Gastroesophageal sphincter (tissue), 4 donors: ENCODE results near the gene SRSF8. TPM values are rescaled to one million over a fixed set of nuclear protein-coding genes. Genes with fewer than 3 reads are reported as not detected.

ENCODE experiments used
- ATAC-seq: fragments of 150-250 bp; one replicate; pipeline ENCODE4 v1.9.1; 2016; ENCODE audit warnings: mild to moderate bottlenecking, moderate library complexity
- H3K27ac ChIP-seq, 4 donors: fragments of 200-600 bp; sonication (generic) in 3 of 4; 1 replicate in 3 of 4; 2 replicates in 1 of 4; pipeline ENCODE4 v1.5.1; 2016 to 2019
- H3K27me3 ChIP-seq: fragments of 200-600 bp; sonication (generic); one replicate; pipeline ENCODE4 v1.5.1; 2019
- H3K36me3 ChIP-seq, 2 donors: fragments of 200-600 bp; sonication (generic); one replicate each; pipeline ENCODE4 v1.5.1; 2019; ENCODE audit warnings: control low read depth in 1 of 2
- H3K4me1 ChIP-seq, 3 donors: fragments of 200-600 bp; sonication (generic); 1 replicate in 2 of 3; 2 replicates in 1 of 3; pipeline ENCODE4 v1.5.1; 2016 to 2019; ENCODE audit warnings: control low read depth in 2 of 3
- H3K4me3 ChIP-seq, 2 donors: fragments of 200-600 bp; sonication (generic); one replicate each; pipeline ENCODE4 v1.5.1; 2019; ENCODE audit warnings: mild to moderate bottlenecking in 1 of 2, moderate library complexity in 1 of 2
- H3K9me3 ChIP-seq, 3 donors: fragments of 200-600 bp; sonication (generic); one replicate each; pipeline ENCODE4 v1.5.1; 2017 to 2019; ENCODE audit warnings: control low read depth in 2 of 3
- EP300 ChIP-seq: sonication (generic); formaldehyde crosslinking; IDR thresholded peaks from one replicate; pipeline ENCODE4 v1.6.1; 2017; ENCODE audit warnings: antibody characterized with exemption, mild to moderate bottlenecking
- POLR2A ChIP-seq, 2 donors: fragments of 450-650 bp; IDR thresholded peaks; one replicate each; pipeline ENCODE4 v1.6.1; 2017; ENCODE audit warnings: antibody characterized with exemption in 2 of 2, mild to moderate bottlenecking in 2 of 2, moderate library complexity in 1 of 2
- POLR2AphosphoS5 ChIP-seq: sonication (generic); formaldehyde crosslinking; IDR thresholded peaks from one replicate; pipeline ENCODE4 v1.6.1; 2017; ENCODE audit warnings: antibody characterized with exemption
- WGBS, 2 donors: methylation state at CpG; one replicate each; pipeline ENCODE4 v1.1.5; 2018; ENCODE audit warnings: low coverage in 1 of 2; 5-methylcytosine and 5-hydroxymethylcytosine counted together
- total RNA-seq, 4 donors: library from RNA; depleted of rRNA; stranded (reverse); fragments of >200 nt; gene quantifications; one replicate each; pipeline ENCODE4 v1.1.0, GENCODE V29; 2016
- TF ChIP-seq, protein P1 (sequence below), 4 experiments: fragments of 200-600 bp in 2 of 4; fragments of 450-650 bp in 2 of 4; sonication (generic) in 1 of 4; IDR thresholded peaks; one replicate each; pipeline ENCODE4 v1.5.1; 2017 to 2019; ENCODE audit warnings: antibody characterized with exemption in 4 of 4, mild to moderate bottlenecking in 2 of 4, moderate library complexity in 2 of 4

The SRSF8 gene
- total RNA-seq, 4 donors from 2014 or later: 28.6 to 34.9 (median 33.0) TPM

DNA sequence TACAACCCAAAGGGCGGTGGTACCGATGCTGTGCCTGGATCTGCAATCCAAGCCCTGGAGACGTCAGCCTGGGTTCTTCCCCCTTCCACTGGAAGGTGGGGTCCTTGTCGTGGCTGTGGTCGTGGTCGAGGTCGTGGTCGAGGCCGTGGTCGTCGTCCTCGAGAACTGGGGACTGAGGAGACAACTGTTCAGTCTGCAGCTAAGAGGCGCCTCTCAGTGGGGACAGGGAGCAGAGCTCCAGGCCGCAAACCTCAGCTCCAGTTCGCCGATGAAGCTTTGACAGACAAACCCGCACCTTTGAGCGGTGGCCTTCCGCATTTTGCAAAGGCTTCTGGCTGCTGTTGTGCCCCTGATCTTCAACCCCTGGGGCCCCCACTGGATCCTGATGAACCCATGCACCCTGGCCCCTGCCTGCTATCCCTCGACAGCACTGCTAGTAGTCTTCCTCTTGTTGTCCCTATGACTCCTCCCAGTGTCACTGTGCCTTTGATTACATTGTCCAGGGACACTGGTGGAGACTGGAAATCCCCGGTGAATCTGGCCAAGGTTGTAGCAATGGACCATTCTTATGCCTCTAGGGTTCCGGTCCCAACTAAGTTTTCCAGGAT is 16.0 kb upstream of the SRSF8 start:
- Histone ChIP-seq H3K4me3 (no peak overlapping the region), H3K27ac (no peak overlapping the region), H3K4me1 (no peaks in the 10 kb centered on the region), H3K36me3 (no peaks in the 10 kb centered on the region), H3K9me3 (no peaks in the 10 kb centered on the region), H3K27me3 (peaks cover 35% of the 10 kb centered on the region)
- 98% methylated on average over 10 of the region's 22 CpGs; no CpG with 5 or more reads in 1 of the 2 donors for WGBS, 2 donors
- no peak for ATAC-seq
- no peak for TF ChIP-seq POLR2AphosphoS5
- no peak for TF ChIP-seq EP300

DNA sequence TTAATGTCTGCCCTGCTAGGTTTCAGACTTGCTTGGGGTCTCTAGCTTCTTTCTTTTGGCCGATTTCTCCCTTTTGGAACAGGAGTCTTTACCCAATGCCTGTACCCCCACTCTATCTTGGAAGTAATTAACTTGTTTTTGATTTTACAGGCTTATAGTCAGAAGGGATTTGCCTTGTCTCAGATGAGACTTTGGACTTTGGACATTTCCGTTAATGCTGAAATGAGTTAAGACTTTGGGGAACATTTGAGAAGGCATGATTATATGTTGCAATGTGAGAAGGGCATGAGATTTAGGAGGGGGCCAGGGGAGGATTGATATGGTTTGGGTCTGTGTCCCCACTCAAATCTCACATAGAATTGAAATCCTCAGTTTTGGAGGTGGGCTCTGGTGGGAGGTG is 12.4 kb upstream of the SRSF8 start:
- Histone ChIP-seq H3K9me3 (no peaks in the 10 kb centered on the region), H3K36me3 (no peaks in the 10 kb centered on the region), H3K4me3 (no peak overlapping the region), H3K27me3 (peaks cover 26% of the 10 kb centered on the region), H3K4me1 (no peaks in the 10 kb centered on the region), H3K27ac (no peak overlapping the region)
- TF ChIP-seq, protein P1, sequence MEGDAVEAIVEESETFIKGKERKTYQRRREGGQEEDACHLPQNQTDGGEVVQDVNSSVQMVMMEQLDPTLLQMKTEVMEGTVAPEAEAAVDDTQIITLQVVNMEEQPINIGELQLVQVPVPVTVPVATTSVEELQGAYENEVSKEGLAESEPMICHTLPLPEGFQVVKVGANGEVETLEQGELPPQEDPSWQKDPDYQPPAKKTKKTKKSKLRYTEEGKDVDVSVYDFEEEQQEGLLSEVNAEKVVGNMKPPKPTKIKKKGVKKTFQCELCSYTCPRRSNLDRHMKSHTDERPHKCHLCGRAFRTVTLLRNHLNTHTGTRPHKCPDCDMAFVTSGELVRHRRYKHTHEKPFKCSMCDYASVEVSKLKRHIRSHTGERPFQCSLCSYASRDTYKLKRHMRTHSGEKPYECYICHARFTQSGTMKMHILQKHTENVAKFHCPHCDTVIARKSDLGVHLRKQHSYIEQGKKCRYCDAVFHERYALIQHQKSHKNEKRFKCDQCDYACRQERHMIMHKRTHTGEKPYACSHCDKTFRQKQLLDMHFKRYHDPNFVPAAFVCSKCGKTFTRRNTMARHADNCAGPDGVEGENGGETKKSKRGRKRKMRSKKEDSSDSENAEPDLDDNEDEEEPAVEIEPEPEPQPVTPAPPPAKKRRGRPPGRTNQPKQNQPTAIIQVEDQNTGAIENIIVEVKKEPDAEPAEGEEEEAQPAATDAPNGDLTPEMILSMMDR (IDR thresholded peaks at IDR 0.05): no peak
- TF ChIP-seq EP300 (no peak), POLR2AphosphoS5 (no peak), POLR2A (IDR thresholded peaks at IDR 0.05) (no peak)
- 79 to 83% methylated on average over 2 of the region's 2 CpGs for WGBS, 2 donors
- ATAC-seq: no peak

DNA sequence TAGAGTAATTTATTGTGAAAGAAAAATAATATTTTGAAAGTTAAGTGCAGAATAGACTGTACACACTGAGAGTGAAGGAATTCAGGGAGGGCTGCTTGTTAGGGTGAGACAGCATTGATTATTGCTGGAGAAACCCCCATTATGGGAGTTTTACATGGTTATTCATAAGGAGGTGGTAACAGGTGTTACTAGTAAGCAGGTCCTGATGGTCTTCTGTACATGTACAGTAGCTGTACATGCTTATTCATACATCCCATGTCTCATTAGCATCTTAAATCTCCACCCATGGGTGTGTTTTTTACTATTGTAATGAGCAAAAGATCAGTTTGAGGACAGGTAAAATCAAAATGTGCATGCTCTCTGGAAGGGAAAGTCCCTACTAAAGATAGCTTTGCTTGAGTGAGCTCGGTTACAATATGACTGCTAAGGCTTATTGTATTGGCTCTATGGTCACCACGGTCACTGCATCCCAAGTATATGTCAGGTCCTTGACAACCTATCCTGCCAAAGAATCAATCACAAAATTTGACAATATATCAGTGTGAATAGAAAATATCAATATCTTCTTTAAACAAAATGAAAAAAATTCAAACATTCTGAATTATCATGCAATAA is 11.3 kb upstream of the SRSF8 start:
- Histone ChIP-seq H3K27me3 (peaks cover 26% of the 10 kb centered on the region), H3K4me3 (no peak overlapping the region), H3K9me3 (no peaks in the 10 kb centered on the region), H3K36me3 (no peaks in the 10 kb centered on the region), H3K27ac (no peak overlapping the region), H3K4me1 (no peaks in the 10 kb centered on the region)
- TF ChIP-seq EP300 (no peak), POLR2AphosphoS5 (no peak), POLR2A (IDR thresholded peaks at IDR 0.05) (no peak)
- TF ChIP-seq, protein P1 (IDR thresholded peaks at IDR 0.05): no peak
- no peak for ATAC-seq
- 43 to 46% methylated on average over 2 of the region's 2 CpGs for WGBS, 2 donors

DNA sequence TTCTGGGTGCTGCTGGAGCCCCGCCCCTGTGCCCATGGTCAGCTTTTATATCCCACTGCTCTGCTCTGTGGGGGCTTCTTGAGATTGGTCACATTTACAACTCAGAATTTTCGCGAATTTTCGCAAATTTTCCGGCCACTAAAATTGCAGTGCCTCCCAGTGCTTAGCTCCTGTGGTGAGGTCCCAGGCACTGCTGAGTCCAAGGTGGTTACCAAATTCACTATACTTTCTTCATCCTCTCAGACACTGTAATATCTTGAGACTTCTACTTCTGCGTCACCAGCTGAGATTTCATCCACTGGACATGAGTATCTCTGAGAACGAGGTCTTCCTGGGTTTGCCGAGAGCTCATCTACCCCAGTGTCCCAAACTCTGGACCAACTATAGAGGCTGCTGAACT is 8.8 kb upstream of the SRSF8 start:
- Histone ChIP-seq H3K27me3 (peaks cover 12% of the 10 kb centered on the region), H3K4me3 (no peak overlapping the region), H3K27ac (no peak overlapping the region), H3K36me3 (no peaks in the 10 kb centered on the region), H3K4me1 (no peaks in the 10 kb centered on the region), H3K9me3 (no peaks in the 10 kb centered on the region)
- ATAC-seq: no peak
- WGBS, 2 donors: 93% methylated on average over 7 of the region's 8 CpGs; no CpG with 5 or more reads in 1 of the 2 donors
- TF ChIP-seq EP300 (no peak), POLR2AphosphoS5 (no peak), POLR2A (IDR thresholded peaks at IDR 0.05) (no peak)
- TF ChIP-seq, protein P1 (IDR thresholded peaks at IDR 0.05): no peak

DNA sequence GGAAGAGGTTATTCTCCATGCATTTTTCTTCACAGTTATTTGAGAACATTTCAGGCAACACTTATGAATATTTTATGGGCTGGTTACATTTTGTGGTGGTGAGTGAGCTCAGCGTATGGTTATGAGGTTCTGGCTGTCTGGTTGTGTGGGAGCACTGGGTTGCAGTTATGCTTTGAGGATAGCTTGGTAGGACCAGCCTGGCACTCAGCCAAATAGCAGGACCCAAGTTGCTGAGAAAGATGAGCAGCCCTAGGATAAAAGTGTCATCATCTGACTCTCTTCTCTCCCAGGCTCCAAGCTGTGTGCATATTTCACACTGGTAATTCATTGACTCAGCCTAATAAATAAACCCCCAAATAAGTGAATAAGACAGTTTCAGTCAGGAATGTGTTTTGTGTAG is 8.1 kb upstream of the SRSF8 start:
- WGBS, 2 donors: 100% methylated on average over 1 of the region's 1 CpG; no CpG with 5 or more reads in 1 of the 2 donors
- Histone ChIP-seq H3K4me1 (no peaks in the 10 kb centered on the region), H3K9me3 (no peaks in the 10 kb centered on the region), H3K36me3 (no peaks in the 10 kb centered on the region), H3K27me3 (peaks cover 7% of the 10 kb centered on the region), H3K4me3 (no peak overlapping the region), H3K27ac (no peak overlapping the region)
- TF ChIP-seq, protein P1 (IDR thresholded peaks at IDR 0.05): no peak
- TF ChIP-seq POLR2AphosphoS5: no peak
- no peak for TF ChIP-seq EP300
- no peak for TF ChIP-seq POLR2A (IDR thresholded peaks at IDR 0.05)
- ATAC-seq: no peak
